ENCODE data around the gene FSTL4. TPM values are rescaled to one million over a fixed set of nuclear protein-coding genes. Genes with fewer than 3 reads are reported as not detected.

FSTL4 gene
- polyA plus RNA-seq, 3 donors, result not detected

DNA sequence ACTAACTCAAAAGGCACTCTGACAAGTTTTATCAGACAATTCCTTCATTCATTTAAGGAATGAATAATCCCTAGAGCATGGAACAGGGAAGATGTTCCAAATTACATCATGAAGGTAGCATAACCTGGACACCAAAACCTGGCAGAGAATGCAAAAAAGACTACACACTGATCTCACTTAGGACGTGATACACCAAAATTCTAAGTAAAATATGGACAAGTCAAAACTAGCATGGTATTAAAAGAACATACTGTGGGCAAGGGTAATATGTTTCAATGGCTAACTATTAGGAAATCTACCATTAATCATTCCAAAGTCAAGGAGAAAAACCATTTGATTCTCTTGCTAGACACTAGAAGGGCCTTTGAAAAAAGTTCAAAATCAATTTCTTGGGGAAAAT, 384.0 kb downstream of the FSTL4 start:
- H3K27ac ChIP-seq (ENCODE audit: low read depth in 1 of 2, low read length in 2 of 2), result no peak overlapping the region
- Mint-ChIP-seq H3K27me3 (ENCODE audit: low read depth in 3 of 3) (peaks cover 2 to 5% (median 2%) of the 10 kb centered on the region in 3 donors), H3K4me1 (peaks cover 6% of the 10 kb centered on the region), H3K9me3 (no peaks in the 10 kb centered on the region), H3K36me3 (no peaks in the 10 kb centered on the region), H3K4me3 (no peak overlapping the region), H3K27ac (no peak overlapping the region)
- no CpG with 5 or more reads among the region's 1 CpG for WGBS (ENCODE audit: insufficient coverage)
- H3K36me3 ChIP-seq (replicated peaks in 1 of 2; ENCODE audit: control insufficient read depth in 1 of 2, insufficient read depth in 2 of 2, low read length in 2 of 2), result no peaks in the 10 kb centered on the region
- intact Hi-C loops (cut with micrococcal nuclease), result no loop called here
- H3K9me3 ChIP-seq (replicated peaks in 1 of 2; ENCODE audit: control insufficient read depth in 1 of 2, insufficient read depth in 1 of 2, low read length in 2 of 2), result no peaks in the 10 kb centered on the region
- H3K9ac ChIP-seq (ENCODE audit: insufficient read depth, low read length, poor library complexity, severe bottlenecking), result no peak overlapping the region
- no peak overlapping the region for H2AFZ ChIP-seq (ENCODE audit: insufficient read depth, low read depth, low read length, poor library complexity, severe bottlenecking)
- no peaks in the 10 kb centered on the region for H3K27me3 ChIP-seq (ENCODE audit: control insufficient read depth in 2 of 2, insufficient read depth in 2 of 2, low read length in 2 of 2)
- H3K4me2 ChIP-seq (replicated peaks; ENCODE audit: extremely low read depth, low read length, poor library complexity, severe bottlenecking), result no peak overlapping the region
- TF ChIP-seq, protein P1, sequence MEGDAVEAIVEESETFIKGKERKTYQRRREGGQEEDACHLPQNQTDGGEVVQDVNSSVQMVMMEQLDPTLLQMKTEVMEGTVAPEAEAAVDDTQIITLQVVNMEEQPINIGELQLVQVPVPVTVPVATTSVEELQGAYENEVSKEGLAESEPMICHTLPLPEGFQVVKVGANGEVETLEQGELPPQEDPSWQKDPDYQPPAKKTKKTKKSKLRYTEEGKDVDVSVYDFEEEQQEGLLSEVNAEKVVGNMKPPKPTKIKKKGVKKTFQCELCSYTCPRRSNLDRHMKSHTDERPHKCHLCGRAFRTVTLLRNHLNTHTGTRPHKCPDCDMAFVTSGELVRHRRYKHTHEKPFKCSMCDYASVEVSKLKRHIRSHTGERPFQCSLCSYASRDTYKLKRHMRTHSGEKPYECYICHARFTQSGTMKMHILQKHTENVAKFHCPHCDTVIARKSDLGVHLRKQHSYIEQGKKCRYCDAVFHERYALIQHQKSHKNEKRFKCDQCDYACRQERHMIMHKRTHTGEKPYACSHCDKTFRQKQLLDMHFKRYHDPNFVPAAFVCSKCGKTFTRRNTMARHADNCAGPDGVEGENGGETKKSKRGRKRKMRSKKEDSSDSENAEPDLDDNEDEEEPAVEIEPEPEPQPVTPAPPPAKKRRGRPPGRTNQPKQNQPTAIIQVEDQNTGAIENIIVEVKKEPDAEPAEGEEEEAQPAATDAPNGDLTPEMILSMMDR (IDR thresholded peaks at IDR 0.05), result no peak
- no peaks in the 10 kb centered on the region for H3K79me2 ChIP-seq (ENCODE audit: insufficient read depth, low read length)
- H3K4me3 ChIP-seq (replicated peaks in 1 of 3; ENCODE audit: low read depth in 2 of 3, low read length in 3 of 3), result no peak overlapping the region
- peaks cover 0 to 2% of the 10 kb centered on the region in 2 donors for H3K4me1 ChIP-seq (ENCODE audit: control insufficient read depth in 1 of 2, insufficient read depth in 2 of 2, low read length in 2 of 2)
- H4K20me1 ChIP-seq (ENCODE audit: insufficient read depth, low read length), result no peaks in the 10 kb centered on the region
- no peak for DNase-seq

DNA sequence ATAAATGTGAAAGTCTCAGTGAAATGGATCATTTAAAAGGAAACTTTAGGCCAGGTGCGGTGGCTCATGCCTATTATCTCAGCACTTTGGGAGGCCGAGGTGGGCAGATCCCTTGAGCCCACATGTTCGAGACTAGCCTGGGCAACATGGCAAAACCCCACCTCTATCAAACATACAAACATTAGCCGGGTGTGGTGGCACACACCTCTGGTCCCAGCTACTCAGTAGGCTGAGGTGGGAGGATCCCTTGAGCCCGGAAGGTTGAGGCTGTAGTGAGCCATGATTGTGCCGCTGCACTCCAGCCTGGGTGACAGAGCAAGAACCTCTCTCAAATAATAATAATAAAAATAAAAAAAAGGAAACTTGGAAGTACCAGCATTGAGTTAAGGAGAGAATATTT, 384.4 kb downstream of the FSTL4 start:
- H3K27me3 ChIP-seq (ENCODE audit: control insufficient read depth in 2 of 2, insufficient read depth in 2 of 2, low read length in 2 of 2), result no peaks in the 10 kb centered on the region
- no peak overlapping the region for H3K4me3 Mint-ChIP-seq
- TF ChIP-seq, protein P1 (IDR thresholded peaks at IDR 0.05), result no peak
- no peak overlapping the region for H3K27ac Mint-ChIP-seq
- H3K27ac ChIP-seq (ENCODE audit: low read depth in 1 of 2, low read length in 2 of 2), result no peak overlapping the region
- H3K9me3 ChIP-seq (replicated peaks in 1 of 2; ENCODE audit: control insufficient read depth in 1 of 2, insufficient read depth in 1 of 2, low read length in 2 of 2), result no peaks in the 10 kb centered on the region
- no peaks in the 10 kb centered on the region for H3K36me3 Mint-ChIP-seq
- H2AFZ ChIP-seq (ENCODE audit: insufficient read depth, low read depth, low read length, poor library complexity, severe bottlenecking), result no peak overlapping the region
- DNase-seq, result no peak
- H3K4me3 ChIP-seq (replicated peaks in 1 of 3; ENCODE audit: low read depth in 2 of 3, low read length in 3 of 3), result no peak overlapping the region
- no peaks in the 10 kb centered on the region for H4K20me1 ChIP-seq (ENCODE audit: insufficient read depth, low read length)
- intact Hi-C loops (cut with micrococcal nuclease), result no loop called here
- H3K4me1 ChIP-seq (ENCODE audit: control insufficient read depth in 1 of 2, insufficient read depth in 2 of 2, low read length in 2 of 2), result peaks cover 0 to 2% of the 10 kb centered on the region in 2 donors
- WGBS (ENCODE audit: insufficient coverage), result no CpG with 5 or more reads among the region's 6 CpGs
- H3K4me1 Mint-ChIP-seq, result peaks cover 6% of the 10 kb centered on the region
- H3K36me3 ChIP-seq (replicated peaks in 1 of 2; ENCODE audit: control insufficient read depth in 1 of 2, insufficient read depth in 2 of 2, low read length in 2 of 2), result no peaks in the 10 kb centered on the region
- H3K79me2 ChIP-seq (ENCODE audit: insufficient read depth, low read length), result no peaks in the 10 kb centered on the region
- H3K27me3 Mint-ChIP-seq (ENCODE audit: low read depth in 3 of 3), result peaks cover 2 to 5% (median 2%) of the 10 kb centered on the region in 3 donors
- no peak overlapping the region for H3K4me2 ChIP-seq (replicated peaks; ENCODE audit: extremely low read depth, low read length, poor library complexity, severe bottlenecking)
- no peak overlapping the region for H3K9ac ChIP-seq (ENCODE audit: insufficient read depth, low read length, poor library complexity, severe bottlenecking)
- no peaks in the 10 kb centered on the region for H3K9me3 Mint-ChIP-seq

Measured in CD14-positive monocyte (primary cell).